BE2C (cell line): ENCODE results near the gene IL21R.

Experiments
- DNase-seq: peaks from one replicate; pipeline ENCODE4 v3.0.0-alpha.2; 2020
- H3K27me3 ChIP-seq: fragments of 250-450 bp; sonication (Bioruptor Pico); 2 replicates; pipeline ENCODE4 v1.5.1; 2020; ENCODE audit warnings: mild to moderate bottlenecking
- H3K36me3 ChIP-seq: fragments of 250-450 bp; sonication (Bioruptor Pico); 2 replicates; pipeline ENCODE4 v1.5.1; 2020; ENCODE audit warnings: mild to moderate bottlenecking
- H3K4me1 ChIP-seq: fragments of 250-450 bp; sonication (Bioruptor Pico); 2 replicates; pipeline ENCODE4 v1.5.1; 2020
- H3K4me3 ChIP-seq: 2 replicates; pipeline ENCODE4 v1.5.1; 2011; ENCODE audit warnings: low read depth, low read length
- H3K9me3 ChIP-seq: fragments of 250-450 bp; sonication (Bioruptor Pico); 2 replicates; pipeline ENCODE4 v1.5.1; 2020
- TF ChIP-seq, protein P1 (sequence below): IDR thresholded peaks from 2 replicates; pipeline ENCODE4 v1.5.1; 2012; ENCODE audit warnings: mild to moderate bottlenecking, low read depth, low read length

The IL21R gene

DNA sequence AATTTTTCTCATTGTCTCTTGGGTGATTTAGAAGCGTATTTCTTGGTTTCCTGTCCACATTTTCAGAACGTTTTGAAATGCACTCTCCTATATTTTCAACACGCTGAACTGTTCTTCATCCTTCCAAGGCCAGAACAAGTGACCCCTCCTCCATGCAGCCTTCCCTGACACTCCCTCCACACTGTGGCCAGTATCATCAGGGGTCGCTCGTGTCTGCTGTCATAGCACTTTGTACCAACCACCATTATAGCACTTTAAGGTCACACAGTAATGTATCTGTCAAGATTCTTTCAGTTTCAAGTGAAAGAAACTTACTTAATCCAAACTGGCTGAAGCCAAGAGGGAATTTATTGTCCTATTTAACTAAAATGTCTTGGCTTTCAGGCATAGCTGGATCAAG lies 17.5 kb upstream of the IL21R start:
- H3K27me3 ChIP-seq, result no peaks in the 10 kb centered on the region
- TF ChIP-seq, protein P1, sequence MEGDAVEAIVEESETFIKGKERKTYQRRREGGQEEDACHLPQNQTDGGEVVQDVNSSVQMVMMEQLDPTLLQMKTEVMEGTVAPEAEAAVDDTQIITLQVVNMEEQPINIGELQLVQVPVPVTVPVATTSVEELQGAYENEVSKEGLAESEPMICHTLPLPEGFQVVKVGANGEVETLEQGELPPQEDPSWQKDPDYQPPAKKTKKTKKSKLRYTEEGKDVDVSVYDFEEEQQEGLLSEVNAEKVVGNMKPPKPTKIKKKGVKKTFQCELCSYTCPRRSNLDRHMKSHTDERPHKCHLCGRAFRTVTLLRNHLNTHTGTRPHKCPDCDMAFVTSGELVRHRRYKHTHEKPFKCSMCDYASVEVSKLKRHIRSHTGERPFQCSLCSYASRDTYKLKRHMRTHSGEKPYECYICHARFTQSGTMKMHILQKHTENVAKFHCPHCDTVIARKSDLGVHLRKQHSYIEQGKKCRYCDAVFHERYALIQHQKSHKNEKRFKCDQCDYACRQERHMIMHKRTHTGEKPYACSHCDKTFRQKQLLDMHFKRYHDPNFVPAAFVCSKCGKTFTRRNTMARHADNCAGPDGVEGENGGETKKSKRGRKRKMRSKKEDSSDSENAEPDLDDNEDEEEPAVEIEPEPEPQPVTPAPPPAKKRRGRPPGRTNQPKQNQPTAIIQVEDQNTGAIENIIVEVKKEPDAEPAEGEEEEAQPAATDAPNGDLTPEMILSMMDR, result no peak
- no peaks in the 10 kb centered on the region for H3K9me3 ChIP-seq
- no peak for DNase-seq
- no peak overlapping the region for H3K4me3 ChIP-seq
- no peaks in the 10 kb centered on the region for H3K36me3 ChIP-seq
- no peaks in the 10 kb centered on the region for H3K4me1 ChIP-seq

DNA sequence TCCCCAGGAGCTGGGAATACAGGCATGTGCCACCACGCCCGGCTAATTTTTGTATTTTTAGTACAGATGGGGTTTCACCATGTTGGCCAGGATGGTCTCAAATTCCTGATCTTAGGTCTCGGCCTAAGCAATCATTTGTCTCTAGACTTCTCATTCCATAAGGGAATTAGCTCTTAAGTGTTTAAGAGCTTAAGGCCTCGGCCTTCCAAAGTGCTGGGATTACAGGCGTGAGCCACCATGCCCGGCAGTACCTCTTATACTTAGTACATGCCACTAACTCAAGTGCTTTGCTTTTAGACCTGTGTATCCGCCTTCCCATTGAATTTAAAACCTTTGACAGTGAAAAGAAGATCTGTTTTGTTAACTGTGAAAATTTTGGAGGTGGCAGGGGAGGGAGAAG lies 16.6 kb upstream of the IL21R start:
- H3K27me3 ChIP-seq, result no peaks in the 10 kb centered on the region
- no peak overlapping the region for H3K4me3 ChIP-seq
- H3K9me3 ChIP-seq, result no peaks in the 10 kb centered on the region
- no peaks in the 10 kb centered on the region for H3K4me1 ChIP-seq
- no peak for DNase-seq
- H3K36me3 ChIP-seq, result no peaks in the 10 kb centered on the region
- TF ChIP-seq, protein P1, result no peak

DNA sequence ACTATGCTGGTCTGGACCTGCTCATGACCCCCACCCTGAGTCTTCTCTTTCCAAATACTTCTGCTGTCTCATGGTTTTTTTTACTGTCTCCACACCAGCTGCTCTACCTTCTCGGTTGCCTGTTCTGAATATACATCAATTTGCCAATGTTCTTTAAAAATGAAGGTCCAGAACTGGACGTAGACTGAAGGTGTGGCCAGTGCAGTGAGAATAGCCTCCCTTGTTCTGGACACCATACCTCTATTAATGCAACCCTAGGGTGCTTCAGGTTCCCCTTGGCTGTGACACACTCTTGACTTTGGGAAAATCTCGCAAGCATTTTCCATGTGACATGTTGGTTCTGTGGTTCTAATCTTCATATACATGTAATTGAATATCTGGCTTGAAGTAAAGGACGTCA lies 15.3 kb upstream of the IL21R start:
- TF ChIP-seq, protein P1, result no peak
- no peak for DNase-seq
- H3K36me3 ChIP-seq, result no peaks in the 10 kb centered on the region
- no peak overlapping the region for H3K4me3 ChIP-seq
- no peaks in the 10 kb centered on the region for H3K27me3 ChIP-seq
- H3K4me1 ChIP-seq, result no peaks in the 10 kb centered on the region
- no peaks in the 10 kb centered on the region for H3K9me3 ChIP-seq

DNA sequence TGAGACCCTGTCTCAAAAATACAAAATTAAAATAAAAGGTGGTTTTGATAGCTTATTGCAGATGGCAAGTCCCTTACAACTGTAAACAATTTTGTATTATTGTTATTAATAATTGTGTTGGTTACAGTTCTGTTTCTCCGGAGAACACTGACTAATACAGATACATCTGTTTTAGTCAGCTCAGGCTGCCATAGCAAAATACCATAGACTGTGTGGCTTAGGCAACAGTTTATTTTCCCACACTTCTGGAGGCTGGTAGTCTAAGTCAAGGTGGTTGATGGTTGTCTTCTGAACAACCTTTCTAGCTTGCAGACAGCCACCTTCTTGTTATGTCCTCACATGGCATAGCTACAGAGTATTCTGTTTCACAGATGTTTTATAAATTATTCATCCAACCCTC lies 14.2 kb upstream of the IL21R start:
- no peaks in the 10 kb centered on the region for H3K27me3 ChIP-seq
- H3K9me3 ChIP-seq, result no peaks in the 10 kb centered on the region
- no peaks in the 10 kb centered on the region for H3K4me1 ChIP-seq
- H3K4me3 ChIP-seq, result no peak overlapping the region
- H3K36me3 ChIP-seq, result no peaks in the 10 kb centered on the region
- TF ChIP-seq, protein P1, result no peak
- DNase-seq, result no peak

DNA sequence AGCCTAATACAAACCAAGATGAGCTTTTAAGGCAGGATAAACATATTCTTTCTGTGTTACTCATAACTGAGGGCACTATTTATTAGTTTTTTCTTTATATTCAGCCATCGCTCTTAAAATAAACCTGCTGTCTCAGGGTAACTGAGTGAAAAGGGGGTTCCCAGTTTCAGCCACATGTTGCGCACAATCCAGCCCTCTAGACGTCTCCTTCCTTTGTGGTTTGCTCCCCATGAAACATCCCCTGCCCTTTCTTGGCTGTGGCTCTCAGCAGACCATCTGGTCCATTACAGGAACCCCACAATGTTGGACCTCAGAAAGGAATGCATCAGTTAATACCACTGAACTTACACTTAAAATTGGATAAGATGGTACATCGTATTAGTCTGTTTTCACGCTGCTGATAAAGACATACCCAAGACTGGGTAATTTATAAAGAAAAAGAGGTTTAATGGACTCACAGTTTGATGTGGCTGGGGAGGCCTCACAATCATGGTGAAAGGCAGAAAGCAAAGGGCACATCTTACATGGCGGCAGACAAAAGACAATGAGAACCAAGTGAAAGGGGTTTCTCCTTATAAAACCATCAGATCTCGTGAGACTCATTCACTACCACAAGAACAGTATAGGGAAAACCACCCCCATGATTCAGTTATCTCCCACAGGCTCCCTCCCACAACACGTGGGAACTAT lies 12.6 kb upstream of the IL21R start:
- Histone ChIP-seq H3K9me3 (no peaks in the 10 kb centered on the region), H3K36me3 (no peaks in the 10 kb centered on the region), H3K27me3 (no peaks in the 10 kb centered on the region), H3K4me1 (no peaks in the 10 kb centered on the region), H3K4me3 (no peak overlapping the region)
- no peak for DNase-seq
- TF ChIP-seq, protein P1, result no peak

DNA sequence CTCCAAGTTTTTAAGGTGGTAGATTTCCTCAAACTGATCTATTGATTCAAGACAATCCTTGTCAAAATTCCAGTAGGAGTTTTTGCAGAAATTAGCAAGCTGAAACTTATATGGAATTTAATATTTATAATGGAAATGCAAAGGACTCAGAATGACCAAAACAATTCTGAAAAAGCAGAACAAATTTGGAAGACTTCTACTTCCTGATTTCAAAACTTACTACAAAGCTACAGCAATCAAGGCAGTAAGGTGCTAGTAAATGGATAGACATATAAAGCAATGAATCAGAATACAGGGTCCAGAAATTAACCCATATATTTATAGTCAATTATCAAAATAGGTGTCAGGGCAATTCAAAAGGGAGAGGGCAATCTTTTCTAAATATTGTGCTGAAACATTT lies 11.8 kb upstream of the IL21R start:
- TF ChIP-seq, protein P1, result no peak
- Histone ChIP-seq H3K27me3 (no peaks in the 10 kb centered on the region), H3K36me3 (no peaks in the 10 kb centered on the region), H3K4me3 (no peak overlapping the region), H3K9me3 (no peaks in the 10 kb centered on the region), H3K4me1 (no peaks in the 10 kb centered on the region)
- no peak for DNase-seq
